Upper lobe of left lung (tissue), 6 donors: ENCODE measurements around the gene ATG2B. TPM values are rescaled to one million over a fixed set of nuclear protein-coding genes. Genes with fewer than 3 reads are reported as not detected.

Source experiments
- ATAC-seq, 2 donors: fragments of 200-7000 bp; cut with Tn5 transposase; one replicate each; pipeline ENCODE4 v1.9.1; 2022; ENCODE audit warnings: mild to moderate bottlenecking in 2 of 2, moderate library complexity in 2 of 2; ENCODE audit not compliant: low FRiP score in 2 of 2
- DNase-seq, 2 donors: peaks; one replicate each; pipeline ENCODE4 v3.0.0-alpha.2; 2019 to 2020
- H3K27ac ChIP-seq, 4 donors: fragments of 200-600 bp; sonication (generic); one replicate each; pipeline ENCODE4 v1.5.1; 2016 to 2019
- H3K27me3 ChIP-seq, 4 donors: fragments of 200-600 bp; sonication (generic); one replicate each; pipeline ENCODE4 v1.5.1; 2017 to 2019
- H3K36me3 ChIP-seq, 4 donors: fragments of 200-600 bp; sonication (generic); one replicate each; pipeline ENCODE4 v1.5.1; 2016 to 2019
- H3K4me1 ChIP-seq, 4 donors: fragments of 200-600 bp; sonication (generic); one replicate each; pipeline ENCODE4 v1.5.1; 2018 to 2019
- H3K4me3 ChIP-seq, 4 donors: fragments of 200-600 bp; sonication (generic); one replicate each; pipeline ENCODE4 v1.5.1; 2017 to 2019; ENCODE audit warnings: mild to moderate bottlenecking in 2 of 4, moderate library complexity in 1 of 4
- H3K9me3 ChIP-seq, 4 donors: fragments of 200-600 bp; sonication (generic); one replicate each; pipeline ENCODE4 v1.5.1; 2018 to 2019
- EP300 ChIP-seq, 4 donors: sonication (generic); formaldehyde crosslinking; IDR thresholded peaks; one replicate each; pipeline ENCODE4 v1.5.1; 2017; ENCODE audit warnings: antibody characterized with exemption in 4 of 4, control low read depth in 2 of 4
- POLR2A ChIP-seq, 4 donors: fragments of 450-650 bp; IDR thresholded peaks; one replicate each; pipeline ENCODE4 v1.5.1; 2016 to 2017; ENCODE audit warnings: antibody characterized with exemption in 4 of 4, mild to moderate bottlenecking in 2 of 4
- POLR2AphosphoS5 ChIP-seq, 2 donors: sonication (generic); formaldehyde crosslinking; IDR thresholded peaks; one replicate each; pipeline ENCODE4 v1.5.1; 2017; ENCODE audit warnings: antibody characterized with exemption in 2 of 2
- WGBS, 2 donors: methylation state at CpG; one replicate each; pipeline ENCODE4 v1.1.5; 2017 to 2018; 5-methylcytosine and 5-hydroxymethylcytosine counted together
- total RNA-seq, 6 donors: library from RNA; depleted of rRNA in 4 of 6; stranded (reverse); fragments of >200 nt in 4 of 6; gene quantifications; one replicate each; pipeline versions ENCODE4 v1.1.0 to v1.2.1, GENCODE V29; 2016 to 2021
- TF ChIP-seq, protein P1 (sequence below), 6 experiments: fragments of 450-650 bp in 4 of 6; fragments of 200-600 bp in 2 of 6; sonication (generic) in 2 of 6; IDR thresholded peaks; one replicate each; pipeline ENCODE4 v1.5.1; 2016 to 2019; ENCODE audit warnings: antibody characterized with exemption in 6 of 6
- donor health status: DM: no; HTN: no; CAD: no; lungs with moderate emphysema.
- donor health status: DM: no; HTN: yes; CAD: no; lungs with severe emphysema.

The ATG2B gene
- total RNA-seq, 6 donors from 2014 or later = 18.1 to 79.6 (median 20.0) TPM

GRCh38 chr14:96235426-96235825 is 127.7 kb downstream of the ATG2B start:
- H3K4me3 ChIP-seq = no peak overlapping the region
- no peaks in the 10 kb centered on the region for H3K36me3 ChIP-seq
- no peak overlapping the region for H3K27ac ChIP-seq
- H3K4me1 ChIP-seq = peaks cover 0 to 4% (median 0%) of the 10 kb centered on the region in 4 donors
- 73 to 79% methylated on average over 4 of the region's 4 CpGs for whole genome bisulfite sequencing, 2 donors
- TF ChIP-seq POLR2AphosphoS5 (IDR thresholded peaks at IDR 0.05) (no peak), EP300 (IDR thresholded peaks at IDR 0.05) (no peak), POLR2A (IDR thresholded peaks at IDR 0.05) (no peak)
- TF ChIP-seq, protein P1, sequence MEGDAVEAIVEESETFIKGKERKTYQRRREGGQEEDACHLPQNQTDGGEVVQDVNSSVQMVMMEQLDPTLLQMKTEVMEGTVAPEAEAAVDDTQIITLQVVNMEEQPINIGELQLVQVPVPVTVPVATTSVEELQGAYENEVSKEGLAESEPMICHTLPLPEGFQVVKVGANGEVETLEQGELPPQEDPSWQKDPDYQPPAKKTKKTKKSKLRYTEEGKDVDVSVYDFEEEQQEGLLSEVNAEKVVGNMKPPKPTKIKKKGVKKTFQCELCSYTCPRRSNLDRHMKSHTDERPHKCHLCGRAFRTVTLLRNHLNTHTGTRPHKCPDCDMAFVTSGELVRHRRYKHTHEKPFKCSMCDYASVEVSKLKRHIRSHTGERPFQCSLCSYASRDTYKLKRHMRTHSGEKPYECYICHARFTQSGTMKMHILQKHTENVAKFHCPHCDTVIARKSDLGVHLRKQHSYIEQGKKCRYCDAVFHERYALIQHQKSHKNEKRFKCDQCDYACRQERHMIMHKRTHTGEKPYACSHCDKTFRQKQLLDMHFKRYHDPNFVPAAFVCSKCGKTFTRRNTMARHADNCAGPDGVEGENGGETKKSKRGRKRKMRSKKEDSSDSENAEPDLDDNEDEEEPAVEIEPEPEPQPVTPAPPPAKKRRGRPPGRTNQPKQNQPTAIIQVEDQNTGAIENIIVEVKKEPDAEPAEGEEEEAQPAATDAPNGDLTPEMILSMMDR (IDR thresholded peaks at IDR 0.05) = no peak
- H3K27me3 ChIP-seq = no peaks in the 10 kb centered on the region
- no peaks in the 10 kb centered on the region for H3K9me3 ChIP-seq
- DNase-seq (no peak), ATAC-seq (no peak)

- ATAC-seq = no peak
- Histone ChIP-seq H3K27ac (no peak overlapping the region), H3K4me1 (no peaks in the 10 kb centered on the region), H3K4me3 (no peak overlapping the region), H3K27me3 (no peaks in the 10 kb centered on the region), H3K36me3 (no peaks in the 10 kb centered on the region), H3K9me3 (peaks cover 0 to 2% (median 0%) of the 10 kb centered on the region in 4 donors)
- WGBS, 2 donors = 69 to 88% methylated on average over 2 to 3 of the region's 3 CpGs
- TF ChIP-seq POLR2AphosphoS5 (IDR thresholded peaks at IDR 0.05) (no peak), EP300 (IDR thresholded peaks at IDR 0.05) (no peak), POLR2A (IDR thresholded peaks at IDR 0.05) (no peak)
- TF ChIP-seq, protein P1 (IDR thresholded peaks at IDR 0.05) = no peak
- DNase-seq = no peak
Observed at GRCh38 chr14:96233661-96234060, 129.5 kb downstream of the ATG2B start.

- Histone ChIP-seq H3K9me3 (peaks cover 0 to 8% (median 0%) of the 10 kb centered on the region in 4 donors), H3K27ac (no peak overlapping the region), H3K4me1 (peaks cover 0 to 3% (median 0%) of the 10 kb centered on the region in 4 donors), H3K4me3 (no peak overlapping the region), H3K36me3 (no peaks in the 10 kb centered on the region), H3K27me3 (no peaks in the 10 kb centered on the region)
- WGBS, 2 donors = 77 to 87% methylated on average over 11 of the region's 11 CpGs
- ATAC-seq (no peak), DNase-seq (no peak)
- TF ChIP-seq POLR2A (IDR thresholded peaks at IDR 0.05) (no peak), POLR2AphosphoS5 (IDR thresholded peaks at IDR 0.05) (no peak), EP300 (IDR thresholded peaks at IDR 0.05) (no peak)
- TF ChIP-seq, protein P1 (IDR thresholded peaks at IDR 0.05) = no peak
Observed at GRCh38 chr14:96232506-96232905, 130.6 kb downstream of the ATG2B start.

DNA sequence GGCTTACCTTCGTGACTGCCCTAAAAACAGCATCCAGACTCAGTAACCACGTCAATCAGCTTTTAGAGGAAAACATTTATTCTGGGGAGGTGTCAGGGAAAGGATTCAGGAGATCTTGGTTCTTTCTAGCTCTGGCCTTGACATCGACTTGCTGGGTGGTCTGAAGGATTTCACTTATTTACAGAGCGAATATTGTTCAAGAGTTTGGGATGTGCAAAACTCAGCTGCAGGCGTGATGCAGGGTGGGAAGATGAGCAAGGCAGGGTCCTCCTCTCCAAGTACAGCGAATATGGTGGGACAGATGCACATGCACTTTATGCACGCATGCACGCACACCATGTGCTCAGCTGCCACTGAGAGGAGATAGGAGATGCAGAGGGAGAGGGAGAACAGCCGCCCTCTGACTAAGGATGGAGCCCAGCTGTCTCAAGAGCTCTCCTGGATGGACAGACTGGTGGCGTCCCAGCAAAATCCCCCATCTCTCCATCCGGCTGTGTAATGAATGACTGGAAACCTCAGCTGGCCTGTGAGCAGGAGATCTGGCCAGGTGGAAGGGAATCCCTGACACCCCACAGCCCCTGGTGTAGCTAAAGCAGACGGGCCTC is 131.5 kb downstream of the ATG2B start:
- peaks cover 0 to 8% (median 0%) of the 10 kb centered on the region in 4 donors for H3K9me3 ChIP-seq
- peaks cover 0 to 8% (median 0%) of the 10 kb centered on the region in 4 donors for H3K4me1 ChIP-seq
- no peak for TF ChIP-seq EP300 (IDR thresholded peaks at IDR 0.05)
- TF ChIP-seq POLR2AphosphoS5 (IDR thresholded peaks at IDR 0.05) = no peak
- TF ChIP-seq, protein P1 (IDR thresholded peaks at IDR 0.05) = no peak
- no peak for TF ChIP-seq POLR2A (IDR thresholded peaks at IDR 0.05)
- no peak for DNase-seq
- no peaks in the 10 kb centered on the region for H3K36me3 ChIP-seq
- H3K27ac ChIP-seq = no peak overlapping the region
- no peaks in the 10 kb centered on the region for H3K27me3 ChIP-seq
- 84 to 92% methylated on average over 10 to 12 of the region's 12 CpGs for WGBS, 2 donors
- ATAC-seq = no peak
- no peak overlapping the region for H3K4me3 ChIP-seq

GRCh38 chr14:96231056-96231455 is 132.1 kb downstream of the ATG2B start:
- ATAC-seq (no peak), DNase-seq (no peak)
- H3K27ac ChIP-seq = no peak overlapping the region
- H3K27me3 ChIP-seq = no peaks in the 10 kb centered on the region
- TF ChIP-seq, protein P1 (IDR thresholded peaks at IDR 0.05) = no peak
- no peak for TF ChIP-seq POLR2AphosphoS5 (IDR thresholded peaks at IDR 0.05)
- WGBS, 2 donors = 90 to 92% methylated on average over 4 of the region's 4 CpGs
- no peaks in the 10 kb centered on the region for H3K36me3 ChIP-seq
- no peak overlapping the region for H3K4me3 ChIP-seq
- peaks cover 0 to 8% (median 0%) of the 10 kb centered on the region in 4 donors for H3K9me3 ChIP-seq
- peaks cover 0 to 12% (median 0%) of the 10 kb centered on the region in 4 donors for H3K4me1 ChIP-seq
